ENCODE results near the gene IL9.

IL9 gene

DNA sequence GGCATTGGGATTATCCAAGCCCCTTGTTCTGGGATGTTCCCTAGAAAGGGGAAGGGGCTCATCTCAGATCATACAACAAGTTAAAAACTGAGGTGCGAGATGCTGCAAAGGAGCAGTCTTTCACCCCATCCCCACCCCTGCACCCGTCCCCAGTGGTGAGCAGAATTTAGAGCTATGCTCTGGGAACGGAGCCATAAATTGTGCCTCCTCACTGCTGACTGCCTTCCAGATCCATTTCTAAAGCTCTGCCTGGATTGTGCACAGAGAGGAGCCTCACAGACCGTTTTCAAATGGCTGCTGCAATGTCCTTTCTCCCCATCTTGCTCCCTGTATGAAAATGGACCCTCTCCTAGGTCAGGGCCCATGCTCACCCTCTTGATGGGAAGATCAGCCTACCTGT, 52.9 kb downstream of the IL9 start:
- no peak for DNase-seq (ENCODE audit: low spot score)
- TF ChIP-seq, protein P1, sequence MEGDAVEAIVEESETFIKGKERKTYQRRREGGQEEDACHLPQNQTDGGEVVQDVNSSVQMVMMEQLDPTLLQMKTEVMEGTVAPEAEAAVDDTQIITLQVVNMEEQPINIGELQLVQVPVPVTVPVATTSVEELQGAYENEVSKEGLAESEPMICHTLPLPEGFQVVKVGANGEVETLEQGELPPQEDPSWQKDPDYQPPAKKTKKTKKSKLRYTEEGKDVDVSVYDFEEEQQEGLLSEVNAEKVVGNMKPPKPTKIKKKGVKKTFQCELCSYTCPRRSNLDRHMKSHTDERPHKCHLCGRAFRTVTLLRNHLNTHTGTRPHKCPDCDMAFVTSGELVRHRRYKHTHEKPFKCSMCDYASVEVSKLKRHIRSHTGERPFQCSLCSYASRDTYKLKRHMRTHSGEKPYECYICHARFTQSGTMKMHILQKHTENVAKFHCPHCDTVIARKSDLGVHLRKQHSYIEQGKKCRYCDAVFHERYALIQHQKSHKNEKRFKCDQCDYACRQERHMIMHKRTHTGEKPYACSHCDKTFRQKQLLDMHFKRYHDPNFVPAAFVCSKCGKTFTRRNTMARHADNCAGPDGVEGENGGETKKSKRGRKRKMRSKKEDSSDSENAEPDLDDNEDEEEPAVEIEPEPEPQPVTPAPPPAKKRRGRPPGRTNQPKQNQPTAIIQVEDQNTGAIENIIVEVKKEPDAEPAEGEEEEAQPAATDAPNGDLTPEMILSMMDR (IDR thresholded peaks at IDR 0.05; ENCODE audit: extremely low read depth, insufficient read depth, missing control alignments), result no peak
- in situ Hi-C loops (cut with MboI; ENCODE audit: low pct_unique_long_range_greater_than_20kb, low sequenced_read_pairs, unreplicated experiment), result loop anchor here (25.0 kb wide), 1 partner anchor 280 kb away; no protein-coding TSS in a partner anchor
